ENCODE data around the gene ZFPL1.
A peak's percentile ranks its signal among the peaks of the same experiment; 100 is the strongest.

The ZFPL1 gene

GRCh38 chr11:65083834-65084597, at the start of gene ZFPL1, which contains the start of gene CDCA5:
Gene ZFPL1, plus strand, starts transcription at chr11:65084222. Its CDS starts 477 bp downstream, at chr11:65084699.
Gene CDCA5, minus strand, starts transcription at chr11:65084040. Its CDS starts 62 bp downstream, at chr11:65083978.
- peak; percentile 43 to 98 (median 92) for DNase-seq

- DNase-seq, result no peak
Observed at GRCh38 chr11:65034423-65034822, 49.6 kb upstream of the ZFPL1 start.

GRCh38 chr11:65035579-65035978, 48.4 kb upstream of the ZFPL1 start:
- DNase-seq, result no peak

- peak in 49 of 56 donors; percentile 2 to 83 (median 43) for DNase-seq
Observed at GRCh38 chr11:65036931-65037330, 47.1 kb upstream of the ZFPL1 start.

DNA sequence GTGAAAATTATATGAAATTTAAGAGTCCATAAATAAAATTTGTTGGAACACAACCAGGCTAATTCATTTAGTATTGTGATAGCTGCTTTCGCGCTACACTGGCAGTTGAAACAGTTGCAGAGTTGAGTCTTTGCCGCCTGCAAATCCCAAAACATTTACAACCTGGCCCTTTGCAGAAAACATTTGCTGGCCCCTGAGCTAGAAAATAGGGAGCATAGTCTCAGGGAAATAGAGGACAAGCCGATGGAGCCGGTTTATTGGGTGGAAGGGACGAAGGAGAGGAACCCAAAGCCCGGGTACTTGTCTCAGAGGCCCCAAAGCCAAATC, 43.5 kb upstream of the ZFPL1 start:
- DNase-seq, result no peak

DNA sequence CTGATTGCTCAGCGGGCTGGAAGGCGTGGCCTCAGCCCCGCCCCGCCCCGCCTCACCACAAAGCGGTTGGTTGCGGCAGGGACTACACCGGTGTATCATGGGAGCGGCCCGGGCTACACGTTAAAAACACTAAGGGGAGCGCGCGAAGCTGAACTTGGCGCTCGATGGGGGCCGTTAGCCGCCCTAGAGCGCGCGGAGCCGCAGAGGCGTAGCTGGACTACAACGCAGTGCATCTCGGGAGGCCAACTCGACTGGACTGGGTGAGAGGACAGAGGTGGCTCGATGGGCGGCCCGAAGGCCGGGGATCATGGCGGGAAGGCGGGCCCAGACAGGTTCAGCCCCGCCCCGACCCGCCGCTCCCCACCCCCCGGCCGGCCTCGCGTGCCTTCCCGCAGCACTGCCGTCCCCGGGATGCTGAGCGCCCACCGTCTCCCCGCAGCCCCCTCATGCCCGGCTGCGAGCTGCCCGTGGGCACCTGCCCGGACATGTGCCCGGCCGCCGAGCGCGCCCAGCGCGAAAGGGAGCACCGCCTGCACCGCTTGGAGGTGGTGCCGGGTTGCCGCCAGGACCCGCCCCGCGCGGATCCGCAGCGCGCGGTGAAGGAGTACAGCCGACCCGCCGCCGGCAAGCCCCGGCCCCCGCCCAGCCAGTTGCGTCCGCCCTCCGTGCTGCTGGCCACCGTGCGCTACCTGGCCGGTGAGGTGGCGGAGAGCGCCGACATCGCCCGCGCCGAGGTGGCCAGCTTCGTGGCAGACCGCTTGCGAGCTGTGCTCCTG, 43.0 kb upstream of the ZFPL1 start, which contains the start of gene SAC3D1:
Gene SAC3D1, plus strand, starts transcription at position 364 of the 776 bp plus-strand sequence. Its CDS starts 83 bp downstream, at position 447.
- DNase-seq, result peak in 55 of 56 donors; percentile 60 to 97 (median 84)

DNA sequence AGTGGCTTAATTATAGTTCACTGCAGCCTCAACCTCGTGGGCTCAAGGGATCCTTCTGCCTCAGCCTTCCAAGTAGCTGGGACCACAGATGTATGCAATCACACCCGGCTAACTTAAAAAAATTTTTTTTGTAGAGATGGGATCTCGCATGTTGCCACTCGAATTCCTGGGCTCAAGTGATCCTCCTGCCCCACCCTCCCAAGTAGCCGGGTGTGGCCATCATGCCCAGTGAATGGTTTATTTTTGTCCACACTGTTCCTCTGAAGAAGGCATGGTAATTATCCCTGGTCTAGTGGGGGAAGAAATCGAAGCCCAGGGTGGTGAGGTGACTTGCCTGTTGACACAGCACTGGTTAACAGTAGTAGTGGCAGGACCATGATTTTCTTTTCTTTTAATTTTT, 41.1 kb upstream of the ZFPL1 start:
- DNase-seq, result no peak

DNA sequence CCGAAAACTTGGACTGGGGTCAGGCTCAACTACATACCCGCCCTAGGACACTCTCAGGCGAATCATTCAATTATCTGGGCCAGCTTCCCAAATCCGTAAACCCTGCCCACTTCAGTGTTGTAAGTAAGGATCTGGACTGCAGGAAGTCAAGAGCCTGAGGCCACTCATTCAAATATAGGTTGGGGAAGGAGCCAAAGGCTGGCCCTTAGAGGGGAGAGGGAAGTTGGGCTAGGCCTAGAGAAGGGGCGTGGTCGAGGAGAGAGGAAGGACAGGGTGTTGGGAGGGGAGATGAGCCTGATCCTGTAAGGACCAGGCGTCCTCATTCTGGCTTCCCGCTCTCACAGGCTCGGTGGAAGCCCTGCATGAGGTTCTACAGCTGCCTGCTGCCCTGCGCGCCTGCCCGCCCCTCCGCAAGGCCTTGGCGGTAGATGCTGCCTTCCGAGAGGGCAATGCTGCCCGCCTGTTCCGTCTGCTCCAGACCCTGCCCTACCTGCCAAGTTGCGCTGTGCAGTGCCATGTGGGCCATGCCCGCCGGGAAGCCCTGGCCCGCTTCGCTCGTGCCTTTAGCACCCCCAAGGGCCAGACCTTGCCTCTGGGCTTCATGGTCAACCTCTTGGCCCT, 40.0 kb upstream of the ZFPL1 start:
- DNase-seq, result peak in 12 of 56 donors; percentile 1 to 21 (median 6)

- no peak for DNase-seq
Observed at GRCh38 chr11:65045061-65045460, 39.0 kb upstream of the ZFPL1 start.

DNA sequence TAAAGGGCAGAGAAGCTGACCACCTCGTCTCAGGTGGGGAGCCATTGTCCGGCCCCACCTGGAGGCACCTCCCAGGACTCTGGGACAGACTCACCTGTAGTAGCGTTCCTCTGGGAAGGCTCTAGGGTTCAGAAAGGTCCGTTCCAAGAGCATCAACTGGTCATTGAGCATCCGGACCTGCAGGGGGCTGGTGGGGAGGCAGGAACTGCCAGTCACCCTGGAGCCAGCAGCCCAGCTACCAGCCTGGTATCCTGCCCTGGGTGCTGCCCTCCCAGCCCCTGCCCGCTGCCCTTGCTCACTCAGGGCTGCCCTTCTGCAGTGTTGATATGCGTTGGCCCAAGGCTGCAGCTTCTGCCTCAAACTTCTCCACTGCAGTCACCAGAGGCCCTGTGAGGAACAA, 38.3 kb upstream of the ZFPL1 start:
- DNase-seq, result no peak

DNA sequence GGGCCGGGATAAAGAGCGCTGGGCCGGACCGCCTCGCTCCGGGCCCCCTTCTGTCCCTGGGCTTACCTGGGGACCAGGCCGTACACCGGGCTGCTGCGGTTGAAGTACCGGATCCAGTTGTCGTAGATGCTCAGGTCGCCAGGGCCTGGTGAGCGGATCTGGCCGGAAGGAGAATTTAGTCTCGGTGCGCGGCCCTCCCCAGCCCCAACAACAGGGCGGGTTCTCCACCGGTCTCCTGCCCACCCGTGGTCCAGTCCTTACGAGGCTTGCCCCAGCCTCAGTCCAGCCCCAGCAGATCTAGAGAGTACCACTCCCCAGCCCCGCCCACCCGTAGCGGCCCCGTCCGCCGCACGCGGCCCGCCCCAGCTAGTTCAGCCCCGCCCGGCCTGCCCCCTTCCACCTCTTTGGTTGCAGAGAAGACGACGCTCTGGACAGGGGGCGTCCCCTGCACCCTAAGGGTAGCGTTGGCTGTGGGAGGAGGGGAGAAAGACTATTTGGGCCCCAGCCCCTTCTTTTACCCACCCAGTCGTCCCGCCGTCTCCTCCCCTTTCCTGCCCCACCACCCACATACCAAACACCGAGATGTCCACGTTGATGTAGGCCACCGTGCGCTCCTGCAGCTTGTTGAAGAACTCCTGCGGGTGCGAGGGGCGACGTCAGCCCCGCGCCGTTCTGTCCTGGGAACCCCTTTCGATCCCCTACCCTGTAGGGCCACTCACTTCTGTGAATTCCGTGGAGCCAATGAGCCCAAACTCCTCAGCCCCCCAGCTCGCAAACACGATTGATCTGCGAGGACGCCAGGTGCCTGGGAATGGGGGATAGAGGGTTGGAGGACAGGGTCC, 36.2 kb upstream of the ZFPL1 start:
- no peak for DNase-seq

GRCh38 chr11:65051398-65051858, 32.6 kb upstream of the ZFPL1 start:
- no peak for DNase-seq

- no peak for DNase-seq
Observed at GRCh38 chr11:65053827-65054508, 30.1 kb upstream of the ZFPL1 start.

DNA sequence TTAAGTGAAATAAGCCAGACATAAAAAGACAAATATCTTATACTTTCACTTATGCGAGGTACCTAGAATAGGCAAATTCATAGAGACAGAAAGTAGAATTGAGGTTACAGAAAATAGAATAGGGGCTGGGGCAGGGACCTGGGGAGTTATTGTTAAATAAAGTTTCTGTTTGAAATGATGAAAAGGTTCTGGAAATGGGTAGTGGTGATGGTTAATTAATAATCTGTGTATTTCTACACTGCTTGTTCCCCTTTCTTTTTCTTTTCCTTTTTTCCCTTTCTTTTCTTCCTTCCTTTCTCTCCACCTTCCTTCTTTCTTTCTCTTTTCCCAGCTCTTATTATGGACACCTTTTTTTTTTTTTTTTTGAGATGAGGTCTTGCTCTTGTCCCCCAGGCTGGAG, 28.5 kb upstream of the ZFPL1 start:
- DNase-seq, result no peak

DNA sequence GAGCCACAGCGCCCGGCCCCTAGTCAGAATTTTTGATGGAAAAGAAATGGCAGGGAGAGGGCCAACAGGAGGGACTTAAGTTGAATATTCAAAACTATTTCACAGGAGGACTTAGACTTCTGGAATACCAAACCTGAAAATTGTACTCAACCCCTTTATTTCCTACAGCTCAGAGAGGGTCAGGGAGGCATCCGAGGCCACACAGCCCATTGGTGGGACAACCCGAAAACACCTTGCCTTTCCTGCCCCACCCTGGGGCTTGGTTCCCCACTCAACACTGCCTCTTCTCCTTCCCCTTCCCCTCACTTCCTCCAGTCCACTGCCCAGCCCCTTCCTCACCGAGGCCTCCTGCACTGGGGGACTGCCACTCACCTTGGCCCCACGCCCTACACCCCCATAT, 27.0 kb upstream of the ZFPL1 start:
- DNase-seq, result no peak

DNA sequence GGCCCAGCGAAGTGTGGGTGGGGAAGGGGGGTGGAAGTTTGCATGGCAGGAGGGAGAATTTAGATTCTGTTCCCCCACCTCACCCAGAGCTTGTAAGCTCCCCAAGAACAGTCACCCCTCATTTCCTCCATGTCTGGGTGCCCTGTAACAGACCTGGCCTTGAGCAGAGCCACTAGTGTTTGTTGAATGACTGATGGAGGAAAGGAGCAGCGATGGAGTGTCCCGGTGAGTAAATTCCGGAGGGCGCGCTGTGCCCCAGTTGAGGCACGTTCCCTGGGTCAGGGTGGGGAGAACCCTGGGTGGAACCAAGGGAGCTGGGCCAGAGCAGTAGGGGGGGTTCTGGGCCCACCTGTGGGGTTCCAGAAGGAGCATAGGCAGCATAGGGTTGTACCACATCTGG, 26.5 kb upstream of the ZFPL1 start:
- no peak for DNase-seq

DNA sequence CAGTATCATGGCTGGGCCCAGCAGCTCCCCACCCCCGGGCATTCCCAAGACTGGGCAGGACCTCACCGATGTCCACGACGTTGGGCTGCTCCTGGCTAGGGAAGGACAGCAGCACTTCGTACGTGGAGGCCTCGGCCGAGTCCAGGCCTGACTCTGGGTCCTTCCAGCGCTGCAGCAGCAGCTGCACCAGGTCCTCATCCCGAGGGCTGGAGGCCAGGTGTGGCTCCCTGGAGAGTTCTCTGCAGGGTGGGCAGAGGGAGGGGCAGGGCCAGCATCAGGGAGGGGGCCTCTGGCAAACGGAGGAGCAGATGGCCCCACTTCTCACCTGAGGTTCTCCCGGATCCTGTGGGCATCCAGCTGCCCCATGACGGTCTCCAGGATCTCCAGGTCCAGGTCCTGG, 26.0 kb upstream of the ZFPL1 start:
- DNase-seq, result no peak

DNA sequence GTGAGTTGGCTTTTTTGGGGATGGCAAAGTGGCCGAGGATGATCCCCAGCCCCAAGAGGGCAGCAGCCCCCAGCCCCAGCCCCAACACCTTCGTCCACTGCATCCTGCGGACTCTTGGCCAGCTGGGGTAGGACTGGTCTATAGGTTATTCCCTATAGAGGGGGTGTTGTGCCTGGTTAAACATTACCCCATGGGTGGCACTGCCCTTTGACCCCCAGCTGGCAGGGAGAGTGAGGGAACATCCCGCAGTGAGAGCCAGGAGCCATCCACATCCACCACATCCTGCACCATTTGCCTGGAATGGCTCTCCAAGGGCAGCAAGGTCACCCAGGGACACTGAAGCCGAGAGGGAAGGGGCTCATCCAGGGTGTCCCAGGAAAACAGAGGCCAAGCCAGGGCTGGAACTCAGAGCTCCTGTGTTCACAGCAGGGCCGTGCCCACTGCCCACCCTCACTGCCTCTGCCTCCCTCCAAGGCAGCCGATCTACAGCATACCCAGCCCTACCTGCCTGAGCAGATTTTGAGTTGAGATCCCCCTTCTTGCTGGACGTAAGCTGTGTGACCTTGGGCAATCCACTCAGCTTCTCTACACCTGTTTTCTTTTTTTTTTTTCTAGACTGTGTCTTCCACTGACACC, 25.5 kb upstream of the ZFPL1 start, which contains the start of gene NAALADL1:
Gene NAALADL1, minus strand, starts transcription at position 135 of the 636 bp plus-strand sequence. Its CDS starts 32 bp downstream, at position 103.
- DNase-seq, result no peak

- no peak for DNase-seq
Observed at GRCh38 chr11:65059523-65059922, 24.5 kb upstream of the ZFPL1 start.
